PC-9 (cell line): ENCODE measurements around the gene PBX4. TPM values are rescaled to one million over a fixed set of nuclear protein-coding genes. Genes with fewer than 3 reads are reported as not detected.

Source experiments
- BruUV-seq: library from RNA; stranded (reverse); fragments of 400-500 nt; replicated peaks from 2 replicates; lab custom pipeline; 2021; lab: Mats Ljungman, UMichigan
- CTCF ChIA-PET: fragments of 300-600 bp; sonication (Branson Sonifier 250); formaldehyde crosslinking; loops from one replicate; lab custom pipeline; 2022; ENCODE audit warnings: antibody characterized with exemption; lab: Charles Lee
- POLR2A ChIA-PET: fragments of 300-600 bp; sonication (Branson Sonifier 250); formaldehyde crosslinking; loops from one replicate; lab custom pipeline; 2022; ENCODE audit warnings: antibody characterized with exemption; ENCODE audit not compliant: unreplicated experiment; lab: Charles Lee
- DNase-seq, 2 experiments: peaks; one replicate each; pipeline versions ENCODE4 v3.0.0 to v3.0.0-alpha.2; 2015 to 2022; ENCODE audit warnings: mixed read lengths in 1 of 2
- H2AFZ ChIP-seq: fragments of 200-600 bp; sonication (generic); 2 replicates; pipeline ENCODE4 v1.8.1; 2017; ENCODE audit warnings: antibody characterized with exemption
- H3F3A ChIP-seq: fragments of 200-600 bp; sonication (generic); 2 replicates; pipeline ENCODE4 v1.8.1; 2017; ENCODE audit warnings: antibody characterized with exemption, mild to moderate bottlenecking, low read depth; ENCODE audit not compliant: insufficient read depth
- H3K27ac ChIP-seq: fragments of 200-600 bp; sonication (generic); 2 replicates; pipeline ENCODE4 v1.6.1; 2016; ENCODE audit warnings: mixed run types
- H3K27me3 ChIP-seq: fragments of 200-600 bp; sonication (generic); 2 replicates; pipeline ENCODE4 v1.6.1; 2016; ENCODE audit warnings: low read depth, mixed run types; ENCODE audit not compliant: insufficient read depth
- H3K36me3 ChIP-seq: fragments of 200-600 bp; sonication (generic); 2 replicates; pipeline ENCODE4 v1.6.1; 2016; ENCODE audit warnings: low read depth, mixed run types
- H3K4me1 ChIP-seq: fragments of 200-600 bp; sonication (generic); replicated peaks from 2 replicates; pipeline ENCODE4 v1.6.1; 2016; ENCODE audit warnings: mixed run types; ENCODE audit not compliant: insufficient read depth
- H3K4me2 ChIP-seq: fragments of 200-600 bp; sonication (generic); 2 replicates; pipeline ENCODE4 v1.6.1; 2017; ENCODE audit warnings: mixed run types
- H3K4me3 ChIP-seq: fragments of 200-600 bp; sonication (generic); 2 replicates; pipeline ENCODE4 v1.6.1; 2016; ENCODE audit warnings: mixed run types
- H3K79me2 ChIP-seq: fragments of 200-600 bp; sonication (generic); 2 replicates; pipeline ENCODE4 v1.6.1; 2017; ENCODE audit warnings: low read depth, mixed run types
- H3K9me2 ChIP-seq: fragments of 200-600 bp; sonication (generic); 2 replicates; pipeline ENCODE4 v1.8.1; 2017; ENCODE audit warnings: mild to moderate bottlenecking; ENCODE audit not compliant: insufficient read depth
- H3K9me3 ChIP-seq: fragments of 200-600 bp; sonication (generic); 2 replicates; pipeline ENCODE4 v1.8.1; 2016; ENCODE audit warnings: low read depth; ENCODE audit not compliant: insufficient read depth
- H4K20me1 ChIP-seq: fragments of 200-600 bp; sonication (generic); 2 replicates; pipeline ENCODE4 v1.8.1; 2017; ENCODE audit not compliant: insufficient read depth
- EZH2 ChIP-seq: fragments of 200-600 bp; sonication (generic); IDR thresholded peaks from 2 replicates; pipeline ENCODE4 v1.8.0; 2017; ENCODE audit warnings: antibody characterized with exemption, low read depth
- intact Hi-C: fragments of 100-400 bp; cut with micrococcal nuclease; formaldehyde crosslinking; loops from one replicate; pipeline ENCODE4 v1.10.0; 2022; ENCODE audit not compliant: unreplicated experiment
- total RNA-seq: library from RNA; stranded (reverse); gene quantifications from 2 replicates; pipeline ENCODE4 v1.2.3, GENCODE V29; 2021
- TF ChIP-seq, protein P1 (sequence below): fragments of 200-600 bp; sonication (generic); conservative IDR thresholded peaks from 2 replicates; pipeline ENCODE4 v1.6.1; 2017; ENCODE audit warnings: mixed run types, antibody characterized with exemption, mild to moderate bottlenecking, moderate library complexity

Gene PBX4
- total RNA-seq, 1 experiment from 2014 or later = 5.7 TPM

DNA sequence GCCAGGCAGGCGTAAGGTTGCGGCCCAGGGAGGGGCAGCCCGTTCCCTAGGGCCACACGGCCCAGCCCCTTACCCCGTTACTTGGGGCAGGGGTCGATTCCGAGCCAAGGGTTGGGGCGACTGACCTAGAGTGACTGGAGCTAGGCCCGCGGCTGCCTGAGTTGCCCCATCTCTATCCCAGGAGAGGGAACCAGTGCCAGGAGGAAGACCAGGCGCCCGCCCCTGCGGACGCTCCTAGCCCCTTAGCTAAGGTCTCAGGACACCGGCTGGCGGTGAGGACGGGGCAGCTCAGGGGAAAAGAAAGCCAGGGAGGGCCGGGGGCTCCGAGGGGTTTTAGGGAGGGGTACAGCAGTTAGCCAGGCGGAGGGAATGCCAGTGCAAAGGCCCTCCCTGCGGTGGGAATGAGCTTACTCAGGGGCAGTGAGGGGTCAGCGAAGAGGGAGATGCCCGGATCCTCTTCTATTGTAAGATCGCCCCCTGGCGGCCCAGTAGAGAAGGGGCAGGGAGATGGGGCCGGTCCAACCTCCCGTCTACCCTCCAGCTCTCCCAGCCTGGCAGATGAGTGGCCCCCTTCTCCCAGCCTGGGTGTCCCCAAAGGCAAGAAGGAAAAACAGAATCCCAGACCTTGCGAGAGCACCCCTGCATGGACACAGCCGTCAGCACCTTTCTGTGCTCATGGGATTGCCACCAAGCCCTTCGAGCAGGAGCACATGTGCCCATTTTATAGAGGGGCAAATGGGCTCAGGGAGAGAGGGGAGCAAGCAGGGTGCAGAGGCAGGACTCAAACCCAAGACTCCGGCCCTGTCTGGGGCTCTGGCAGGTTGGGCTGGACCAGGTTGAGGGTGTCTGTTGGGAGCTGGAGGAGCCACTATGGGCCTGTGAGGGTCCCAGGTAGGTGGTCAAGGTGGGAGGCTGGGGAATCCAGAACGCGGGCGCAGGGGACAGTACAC, 64.1 kb downstream of the PBX4 start:
- no peak overlapping the region for H3K4me2 ChIP-seq
- POLR2A ChIA-PET = interaction anchor here (0.6 kb wide), 1 partner anchor 149 kb away, joined by 3 read pairs; no protein-coding TSS in a partner anchor
- H3K9me3 ChIP-seq = no peaks in the 10 kb centered on the region
- no peak for TF ChIP-seq EZH2
- TF ChIP-seq, protein P1, sequence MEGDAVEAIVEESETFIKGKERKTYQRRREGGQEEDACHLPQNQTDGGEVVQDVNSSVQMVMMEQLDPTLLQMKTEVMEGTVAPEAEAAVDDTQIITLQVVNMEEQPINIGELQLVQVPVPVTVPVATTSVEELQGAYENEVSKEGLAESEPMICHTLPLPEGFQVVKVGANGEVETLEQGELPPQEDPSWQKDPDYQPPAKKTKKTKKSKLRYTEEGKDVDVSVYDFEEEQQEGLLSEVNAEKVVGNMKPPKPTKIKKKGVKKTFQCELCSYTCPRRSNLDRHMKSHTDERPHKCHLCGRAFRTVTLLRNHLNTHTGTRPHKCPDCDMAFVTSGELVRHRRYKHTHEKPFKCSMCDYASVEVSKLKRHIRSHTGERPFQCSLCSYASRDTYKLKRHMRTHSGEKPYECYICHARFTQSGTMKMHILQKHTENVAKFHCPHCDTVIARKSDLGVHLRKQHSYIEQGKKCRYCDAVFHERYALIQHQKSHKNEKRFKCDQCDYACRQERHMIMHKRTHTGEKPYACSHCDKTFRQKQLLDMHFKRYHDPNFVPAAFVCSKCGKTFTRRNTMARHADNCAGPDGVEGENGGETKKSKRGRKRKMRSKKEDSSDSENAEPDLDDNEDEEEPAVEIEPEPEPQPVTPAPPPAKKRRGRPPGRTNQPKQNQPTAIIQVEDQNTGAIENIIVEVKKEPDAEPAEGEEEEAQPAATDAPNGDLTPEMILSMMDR = peak; percentile 92
- H3K27me3 ChIP-seq = no peaks in the 10 kb centered on the region
- H3K79me2 ChIP-seq = no peaks in the 10 kb centered on the region
- no TSS peak for BruUV-seq
- no peak overlapping the region for H2AFZ ChIP-seq
- CTCF ChIA-PET = interaction anchor here (0.6 to 1.1 kb wide), 3 partner anchors 22 to 66 kb away, joined by 3 to 19 read pairs (median 5); no protein-coding TSS in a partner anchor
- H4K20me1 ChIP-seq = no peaks in the 10 kb centered on the region
- intact Hi-C loops = loop anchor here (5.0 kb wide), 1 partner anchor 88 kb away; the partner anchor contains the start of gene GMIP
- no peak overlapping the region for H3K4me3 ChIP-seq
- H3K4me1 ChIP-seq = no peaks in the 10 kb centered on the region
- no peaks in the 10 kb centered on the region for H3K36me3 ChIP-seq
- DNase-seq = peak in 1 of 2 experiments; percentile 31
- no peaks in the 10 kb centered on the region for H3K9me2 ChIP-seq
- no peak overlapping the region for H3K27ac ChIP-seq
- peaks cover 16% of the 10 kb centered on the region for H3F3A ChIP-seq

DNA sequence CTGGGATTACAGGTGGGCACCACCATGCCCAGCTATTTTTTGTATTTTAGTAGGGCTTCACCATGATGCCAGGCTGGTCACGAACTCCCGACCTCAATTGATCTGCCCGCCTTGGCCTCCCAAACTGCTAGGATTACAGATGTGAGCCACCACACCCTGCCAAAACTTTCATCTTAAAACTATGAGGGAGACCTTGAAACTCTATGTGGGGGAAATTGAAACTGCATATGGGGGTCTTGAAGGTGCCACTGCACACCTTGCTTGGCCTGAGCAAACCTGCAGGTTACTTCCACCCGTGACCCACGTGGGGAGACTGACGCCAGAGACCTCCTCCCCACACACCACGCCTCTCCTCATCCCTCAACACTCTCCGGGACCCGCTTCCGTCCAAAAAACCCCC, 64.8 kb downstream of the PBX4 start:
- H3K4me2 ChIP-seq = no peak overlapping the region
- ChIA-PET POLR2A (interaction anchor here (0.6 kb wide), 1 partner anchor 148 kb away, joined by 3 read pairs; no protein-coding TSS in a partner anchor), CTCF (interaction anchor here (0.6 to 1.1 kb wide), 4 partner anchors 21 to 223 kb away, joined by 3 to 19 read pairs (median 4); no protein-coding TSS in a partner anchor)
- H3K36me3 ChIP-seq = no peaks in the 10 kb centered on the region
- no TSS peak for BruUV-seq
- no peak overlapping the region for H2AFZ ChIP-seq
- H3K27ac ChIP-seq = no peak overlapping the region
- no peaks in the 10 kb centered on the region for H3K9me3 ChIP-seq
- no peaks in the 10 kb centered on the region for H3K4me1 ChIP-seq
- no peak overlapping the region for H3K4me3 ChIP-seq
- no peaks in the 10 kb centered on the region for H3K79me2 ChIP-seq
- peaks cover 17% of the 10 kb centered on the region for H3F3A ChIP-seq
- H4K20me1 ChIP-seq = no peaks in the 10 kb centered on the region
- no peak for DNase-seq
- H3K9me2 ChIP-seq = no peaks in the 10 kb centered on the region
- TF ChIP-seq, protein P1 = no peak
- TF ChIP-seq EZH2 = no peak
- intact Hi-C loops = loop anchor here (5.0 kb wide), 1 partner anchor 89 kb away; the partner anchor contains the start of gene GMIP
- H3K27me3 ChIP-seq = no peaks in the 10 kb centered on the region

DNA sequence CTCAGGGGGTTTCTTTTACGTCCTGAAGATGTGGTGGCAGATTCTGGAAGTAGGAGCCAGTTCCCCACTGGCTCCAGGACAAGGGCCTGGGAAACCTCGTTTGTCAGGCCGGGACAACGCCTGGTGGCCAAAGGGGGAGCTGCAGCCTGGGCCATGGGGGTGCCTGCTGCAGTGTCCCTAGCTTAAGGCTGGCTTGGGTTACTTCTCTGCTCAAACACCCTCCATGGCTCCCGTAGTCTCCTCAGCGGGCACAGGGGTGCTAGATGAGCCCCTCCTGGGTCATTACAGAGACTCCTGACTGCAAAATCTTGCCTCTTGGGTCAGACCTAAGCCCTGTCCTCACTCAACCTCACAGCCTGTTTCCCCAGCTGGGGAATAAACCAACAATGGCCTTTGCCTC, 65.7 kb downstream of the PBX4 start:
- CTCF ChIA-PET = interaction anchor here (0.7 to 1.0 kb wide), 2 partner anchors 21 to 25 kb away, joined by 3 to 9 read pairs; no protein-coding TSS in a partner anchor
- no TSS peak for BruUV-seq
- H3K4me2 ChIP-seq = no peak overlapping the region
- H3K9me2 ChIP-seq = no peaks in the 10 kb centered on the region
- no peaks in the 10 kb centered on the region for H3K4me1 ChIP-seq
- peak in 1 of 2 experiments; percentile 52 for DNase-seq
- intact Hi-C loops = loop anchor here (5.0 kb wide), 1 partner anchor 90 kb away; the partner anchor contains the start of gene GMIP
- H3K79me2 ChIP-seq = no peaks in the 10 kb centered on the region
- no peak overlapping the region for H3K27ac ChIP-seq
- no peaks in the 10 kb centered on the region for H3K27me3 ChIP-seq
- H4K20me1 ChIP-seq = no peaks in the 10 kb centered on the region
- H3F3A ChIP-seq = peaks cover 22% of the 10 kb centered on the region
- no peaks in the 10 kb centered on the region for H3K9me3 ChIP-seq
- H3K36me3 ChIP-seq = no peaks in the 10 kb centered on the region
- TF ChIP-seq, protein P1 = peak; percentile 85
- no peak for TF ChIP-seq EZH2
- H2AFZ ChIP-seq = no peak overlapping the region
- POLR2A ChIA-PET = no interaction called here
- no peak overlapping the region for H3K4me3 ChIP-seq
